COLO668 (cell line): ENCODE data around the gene SP8.

ENCODE experiments used
- DNase-seq: peaks from one replicate; lab custom pipeline; 2025; ENCODE audit not compliant: unreplicated experiment; lab: John Stamatoyannopoulos, UW

SP8 gene

GRCh38 chr7:20795361-20795760 is 8.7 kb upstream of the SP8 start:
- no peak for DNase-seq

- no peak for DNase-seq
These were observed 8.0 kb upstream of the SP8 start for GRCh38 chr7:20794676-20795075.

GRCh38 chr7:20793694-20794394 is 7.2 kb upstream of the SP8 start:
- DNase-seq = no peak

GRCh38 chr7:20793248-20793647 is 6.6 kb upstream of the SP8 start:
- no peak for DNase-seq

- no peak for DNase-seq
These were observed 5.1 kb upstream of the SP8 start for GRCh38 chr7:20791538-20792434.

- DNase-seq = no peak
These were observed 3.7 kb upstream of the SP8 start for GRCh38 chr7:20790375-20790774.

- no peak for DNase-seq
These were observed 1.8 kb upstream of the SP8 start for GRCh38 chr7:20788420-20788990.

GRCh38 chr7:20787660-20788419 is 1.2 kb upstream of the SP8 start:
- no peak for DNase-seq

- peak; percentile 58 for DNase-seq
These were observed 286 bp downstream of the SP8 start for GRCh38 chr7:20786421-20786778.

GRCh38 chr7:20786049-20786412 is 655 bp downstream of the SP8 start:
- no peak for DNase-seq

- DNase-seq = peak; percentile 84
These were observed 1.3 kb downstream of the SP8 start for GRCh38 chr7:20785157-20786048.

- peak; percentile 91 for DNase-seq
These were observed 2.1 kb downstream of the SP8 start for GRCh38 chr7:20784388-20785156.

GRCh38 chr7:20783700-20784387 is 2.8 kb downstream of the SP8 start:
- peak; percentile 70 for DNase-seq

- no peak for DNase-seq
These were observed 3.5 kb downstream of the SP8 start for GRCh38 chr7:20783125-20783699.

- DNase-seq = no peak
These were observed 7.6 kb downstream of the SP8 start for GRCh38 chr7:20779041-20779440.

GRCh38 chr7:20778063-20778721 is 8.5 kb downstream of the SP8 start:
- peak; percentile 78 for DNase-seq

GRCh38 chr7:20777377-20778062 is 9.2 kb downstream of the SP8 start:
- peak; percentile 75 for DNase-seq

GRCh38 chr7:20776942-20777341 is 9.7 kb downstream of the SP8 start:
- DNase-seq = no peak
